IPS-18a (cell line): Measurements from ENCODE around the gene ITIH4.

Experiments used
- H3K27ac ChIP-seq: one replicate; pipeline ENCODE4 v1.5.1; 2013; ENCODE audit warnings: low read length
- H3K27me3 ChIP-seq: one replicate; pipeline ENCODE4 v1.6.1; 2013; ENCODE audit warnings: mild to moderate bottlenecking, low read length; ENCODE audit not compliant: control insufficient read depth, insufficient read depth
- H3K36me3 ChIP-seq: one replicate; pipeline ENCODE4 v1.6.1; 2013; ENCODE audit warnings: low read depth, low read length; ENCODE audit not compliant: control insufficient read depth
- H3K4me1 ChIP-seq: one replicate; pipeline ENCODE4 v1.6.1; 2013; ENCODE audit warnings: low read depth, low read length; ENCODE audit not compliant: control insufficient read depth
- H3K4me3 ChIP-seq: one replicate; pipeline ENCODE4 v1.5.1; 2013; ENCODE audit warnings: low read length
- H3K9ac ChIP-seq: one replicate; pipeline ENCODE4 v1.6.1; 2013; ENCODE audit warnings: mild to moderate bottlenecking, low read length, moderate library complexity
- H3K9me3 ChIP-seq: one replicate; pipeline ENCODE4 v1.6.1; 2013; ENCODE audit warnings: low read depth, low read length; ENCODE audit not compliant: control insufficient read depth

The ITIH4 gene

GRCh38 chr3:52787246-52787645, 43.2 kb downstream of the ITIH4 start:
- H3K9me3 ChIP-seq = no peaks in the 10 kb centered on the region
- no peak overlapping the region for H3K9ac ChIP-seq
- H3K4me3 ChIP-seq = no peak overlapping the region
- H3K36me3 ChIP-seq = no peaks in the 10 kb centered on the region
- peaks cover 2% of the 10 kb centered on the region for H3K4me1 ChIP-seq
- no peak overlapping the region for H3K27ac ChIP-seq
- no peaks in the 10 kb centered on the region for H3K27me3 ChIP-seq

GRCh38 chr3:52786330-52787215, 43.9 kb downstream of the ITIH4 start:
- no peak overlapping the region for H3K9ac ChIP-seq
- peaks cover 5% of the 10 kb centered on the region for H3K4me1 ChIP-seq
- no peaks in the 10 kb centered on the region for H3K36me3 ChIP-seq
- no peaks in the 10 kb centered on the region for H3K9me3 ChIP-seq
- H3K4me3 ChIP-seq = no peak overlapping the region
- no peak overlapping the region for H3K27ac ChIP-seq
- H3K27me3 ChIP-seq = no peaks in the 10 kb centered on the region

GRCh38 chr3:52784931-52785590, 45.4 kb downstream of the ITIH4 start:
- Histone ChIP-seq H3K4me1 (peaks cover 5% of the 10 kb centered on the region), H3K36me3 (no peaks in the 10 kb centered on the region), H3K9ac (no peak overlapping the region), H3K27me3 (no peaks in the 10 kb centered on the region), H3K9me3 (no peaks in the 10 kb centered on the region), H3K4me3 (no peak overlapping the region), H3K27ac (no peak overlapping the region)

DNA sequence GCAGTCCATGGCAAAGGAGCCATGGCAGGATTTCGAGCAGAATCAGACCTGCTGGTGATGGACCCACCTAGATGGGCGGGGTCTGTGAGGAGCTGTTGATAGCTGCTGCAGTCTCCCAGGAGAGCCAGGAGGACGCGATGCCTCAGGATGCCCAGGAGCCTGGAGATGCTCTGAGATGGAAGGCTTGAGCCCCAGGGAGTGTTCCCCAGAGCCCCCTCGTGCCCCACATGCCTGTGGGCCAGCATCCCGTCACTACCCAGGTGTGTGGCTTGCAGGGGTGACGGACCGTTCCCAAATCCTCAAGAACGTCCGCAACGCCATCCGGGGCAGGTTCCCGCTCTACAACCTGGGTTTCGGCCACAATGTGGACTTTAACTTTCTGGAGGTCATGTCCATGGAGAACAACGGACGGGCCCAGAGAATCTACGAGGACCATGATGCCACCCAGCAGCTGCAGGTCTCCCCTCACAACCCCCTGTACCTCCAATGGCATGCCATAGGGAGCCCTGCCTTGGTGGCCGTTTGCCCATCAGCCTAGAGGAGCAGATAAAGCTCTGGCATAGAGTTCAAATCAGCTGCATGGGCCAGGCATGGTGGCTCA, 46.4 kb downstream of the ITIH4 start:
- H3K27ac ChIP-seq = no peak overlapping the region
- peaks cover 5% of the 10 kb centered on the region for H3K4me1 ChIP-seq
- H3K36me3 ChIP-seq = no peaks in the 10 kb centered on the region
- H3K9ac ChIP-seq = no peak overlapping the region
- H3K27me3 ChIP-seq = no peaks in the 10 kb centered on the region
- H3K4me3 ChIP-seq = no peak overlapping the region
- no peaks in the 10 kb centered on the region for H3K9me3 ChIP-seq

DNA sequence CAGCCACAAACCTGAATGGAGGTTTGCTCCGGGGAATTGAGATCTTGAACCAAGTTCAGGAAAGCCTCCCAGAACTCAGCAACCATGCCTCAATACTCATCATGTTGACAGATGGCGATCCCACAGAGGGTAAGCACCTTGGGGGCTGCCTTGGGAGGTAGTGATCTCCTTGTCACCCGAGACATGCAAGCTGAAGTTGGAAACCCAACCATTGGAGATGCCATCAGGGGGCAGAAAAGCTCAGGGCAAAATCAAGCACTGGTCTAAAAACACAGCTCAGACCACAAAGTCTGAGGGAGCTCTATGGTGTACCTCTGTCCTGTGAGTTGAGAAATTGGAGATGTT, 47.3 kb downstream of the ITIH4 start:
- no peak overlapping the region for H3K9ac ChIP-seq
- H3K27ac ChIP-seq = no peak overlapping the region
- no peaks in the 10 kb centered on the region for H3K27me3 ChIP-seq
- H3K9me3 ChIP-seq = no peaks in the 10 kb centered on the region
- H3K36me3 ChIP-seq = no peaks in the 10 kb centered on the region
- H3K4me1 ChIP-seq = peaks cover 5% of the 10 kb centered on the region
- no peak overlapping the region for H3K4me3 ChIP-seq

DNA sequence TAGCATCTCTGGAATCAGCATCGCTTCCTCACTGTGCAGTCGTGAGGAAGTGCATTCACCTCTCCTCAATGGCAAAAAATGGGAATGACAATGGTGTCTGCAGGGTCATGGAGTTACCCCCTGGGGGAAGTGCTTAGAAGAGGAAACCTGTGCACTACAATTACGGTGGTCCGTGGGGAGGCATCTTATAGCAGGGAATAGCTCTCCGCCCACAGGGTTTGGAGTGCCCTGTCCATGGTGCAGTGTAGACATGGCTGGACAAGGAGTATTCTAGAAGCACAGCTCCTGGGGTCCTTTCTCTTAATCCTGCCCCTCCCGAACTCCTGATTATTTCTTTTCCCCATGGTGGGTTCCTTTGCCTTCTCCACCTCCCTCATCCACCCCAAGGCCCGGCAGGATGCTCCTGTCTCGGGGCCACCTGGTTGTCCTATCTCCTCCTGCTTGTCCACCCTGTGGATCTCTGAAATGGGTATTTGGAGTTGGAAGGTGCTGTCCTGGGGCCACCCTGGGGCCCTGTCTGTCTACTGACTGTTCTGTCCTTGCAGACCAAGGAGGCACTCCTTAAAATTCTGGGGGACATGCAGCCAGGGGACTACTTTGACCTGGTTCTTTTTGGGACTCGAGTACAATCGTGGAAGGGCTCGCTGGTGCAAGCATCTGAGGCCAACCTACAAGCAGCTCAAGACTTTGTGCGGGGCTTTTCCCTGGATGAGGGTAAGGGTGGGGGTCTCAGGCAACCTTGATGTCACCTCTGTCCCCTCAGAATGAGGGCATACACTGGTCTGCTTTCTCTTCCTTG, 47.9 kb downstream of the ITIH4 start:
- Histone ChIP-seq H3K4me3 (no peak overlapping the region), H3K36me3 (no peaks in the 10 kb centered on the region), H3K9ac (no peak overlapping the region), H3K27me3 (no peaks in the 10 kb centered on the region), H3K4me1 (peaks cover 5% of the 10 kb centered on the region), H3K27ac (no peak overlapping the region), H3K9me3 (no peaks in the 10 kb centered on the region)

DNA sequence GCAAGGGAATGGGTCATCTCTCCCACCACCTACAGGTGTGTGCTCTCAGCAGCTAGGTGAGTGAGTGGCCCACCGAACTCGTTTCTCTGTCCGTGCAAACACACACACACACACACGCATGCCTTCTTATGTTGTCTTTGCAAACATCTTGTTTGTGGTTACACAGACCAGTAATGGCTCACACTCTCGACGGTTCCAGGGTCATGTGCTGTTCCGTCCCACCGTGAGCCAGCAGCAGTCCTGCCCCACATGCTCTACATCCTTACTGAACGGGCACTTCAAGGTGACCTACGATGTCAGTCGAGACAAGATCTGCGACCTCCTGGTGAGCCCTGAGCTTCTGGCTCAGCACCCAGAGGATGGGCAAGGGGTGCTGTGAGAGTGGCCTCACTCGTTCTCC, 48.7 kb downstream of the ITIH4 start:
- Histone ChIP-seq H3K27me3 (no peaks in the 10 kb centered on the region), H3K9me3 (no peaks in the 10 kb centered on the region), H3K27ac (no peak overlapping the region), H3K9ac (no peak overlapping the region), H3K4me1 (peaks cover 5% of the 10 kb centered on the region), H3K4me3 (no peak overlapping the region), H3K36me3 (no peaks in the 10 kb centered on the region)

DNA sequence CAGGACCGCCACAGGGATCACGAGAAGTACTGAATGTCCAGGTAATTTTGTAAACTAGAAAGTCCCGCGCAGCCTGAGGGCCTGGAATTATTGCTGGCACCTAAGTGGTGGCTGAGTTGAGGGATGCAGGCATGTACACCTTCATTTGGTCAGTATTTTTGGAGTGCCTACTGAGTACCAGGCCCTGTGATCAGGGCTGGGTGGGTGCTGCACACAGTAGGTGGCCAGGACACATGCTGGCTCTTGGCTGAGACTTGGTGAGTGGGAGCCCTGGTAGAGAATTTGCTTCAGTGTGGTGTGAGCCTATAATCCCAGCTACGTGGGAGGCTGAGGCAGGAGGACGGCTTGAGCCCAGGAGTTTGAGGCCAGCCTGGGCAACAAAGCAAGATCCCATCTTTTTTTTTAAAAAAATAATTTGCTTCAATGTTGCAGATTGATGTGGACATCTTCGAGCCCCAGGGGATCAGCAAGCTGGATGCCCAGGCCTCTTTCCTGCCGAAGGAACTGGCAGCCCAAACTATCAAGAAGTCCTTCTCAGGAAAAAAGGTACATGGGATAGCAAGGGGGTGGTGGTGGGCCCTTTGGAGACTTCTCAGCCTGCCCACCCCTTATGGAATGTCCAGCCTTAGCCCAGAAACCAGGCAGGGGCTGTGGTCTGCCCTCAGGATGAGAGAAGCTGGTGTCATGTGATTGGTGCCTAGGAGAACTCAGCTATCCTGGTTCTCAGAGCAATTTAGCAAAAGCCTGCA, 50.5 kb downstream of the ITIH4 start:
- Histone ChIP-seq H3K9ac (no peak overlapping the region), H3K27me3 (no peaks in the 10 kb centered on the region), H3K36me3 (no peaks in the 10 kb centered on the region), H3K4me3 (no peak overlapping the region), H3K27ac (no peak overlapping the region), H3K9me3 (no peaks in the 10 kb centered on the region), H3K4me1 (peaks cover 5% of the 10 kb centered on the region)

DNA sequence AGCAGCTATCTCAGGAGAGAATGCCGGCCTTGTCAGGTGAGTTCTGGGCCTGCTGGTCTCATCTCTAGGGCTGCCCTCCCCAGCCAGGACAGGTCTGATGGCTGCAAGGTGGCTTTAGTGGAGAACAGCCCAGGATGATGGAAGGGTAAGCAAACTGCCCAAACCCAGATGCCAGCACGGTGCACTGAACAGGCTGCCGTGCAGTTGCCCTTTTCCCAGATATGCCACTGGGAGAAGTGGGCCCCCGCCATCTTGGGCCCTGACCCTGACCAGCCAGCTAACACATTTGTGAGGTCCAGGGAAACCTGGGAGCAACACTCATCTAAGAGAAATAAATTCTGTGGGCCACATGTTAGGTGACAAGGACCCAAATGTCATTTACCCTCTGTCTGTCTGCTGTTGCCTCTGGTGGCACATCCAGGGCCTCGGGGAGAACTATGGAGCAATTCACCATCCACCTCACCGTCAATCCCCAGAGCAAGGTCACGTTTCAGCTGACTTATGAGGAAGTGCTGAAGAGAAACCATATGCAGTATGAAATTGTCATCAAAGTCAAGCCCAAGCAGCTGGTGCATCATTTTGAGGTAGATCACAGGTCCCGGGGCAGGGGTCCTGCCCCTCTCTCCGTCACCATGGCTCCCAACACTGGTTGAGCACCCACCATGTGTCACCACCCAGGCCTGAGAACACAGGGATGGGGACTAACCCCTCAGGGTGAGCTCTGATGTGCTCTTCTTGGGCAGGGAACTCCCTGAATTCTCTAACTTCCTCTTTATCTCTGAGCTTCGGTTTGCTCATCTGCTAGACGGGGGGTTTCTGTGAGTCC, 51.2 kb downstream of the ITIH4 start:
- no peak overlapping the region for H3K27ac ChIP-seq
- no peaks in the 10 kb centered on the region for H3K27me3 ChIP-seq
- no peaks in the 10 kb centered on the region for H3K9me3 ChIP-seq
- no peak overlapping the region for H3K4me3 ChIP-seq
- peaks cover 5% of the 10 kb centered on the region for H3K4me1 ChIP-seq
- H3K9ac ChIP-seq = no peak overlapping the region
- no peaks in the 10 kb centered on the region for H3K36me3 ChIP-seq

DNA sequence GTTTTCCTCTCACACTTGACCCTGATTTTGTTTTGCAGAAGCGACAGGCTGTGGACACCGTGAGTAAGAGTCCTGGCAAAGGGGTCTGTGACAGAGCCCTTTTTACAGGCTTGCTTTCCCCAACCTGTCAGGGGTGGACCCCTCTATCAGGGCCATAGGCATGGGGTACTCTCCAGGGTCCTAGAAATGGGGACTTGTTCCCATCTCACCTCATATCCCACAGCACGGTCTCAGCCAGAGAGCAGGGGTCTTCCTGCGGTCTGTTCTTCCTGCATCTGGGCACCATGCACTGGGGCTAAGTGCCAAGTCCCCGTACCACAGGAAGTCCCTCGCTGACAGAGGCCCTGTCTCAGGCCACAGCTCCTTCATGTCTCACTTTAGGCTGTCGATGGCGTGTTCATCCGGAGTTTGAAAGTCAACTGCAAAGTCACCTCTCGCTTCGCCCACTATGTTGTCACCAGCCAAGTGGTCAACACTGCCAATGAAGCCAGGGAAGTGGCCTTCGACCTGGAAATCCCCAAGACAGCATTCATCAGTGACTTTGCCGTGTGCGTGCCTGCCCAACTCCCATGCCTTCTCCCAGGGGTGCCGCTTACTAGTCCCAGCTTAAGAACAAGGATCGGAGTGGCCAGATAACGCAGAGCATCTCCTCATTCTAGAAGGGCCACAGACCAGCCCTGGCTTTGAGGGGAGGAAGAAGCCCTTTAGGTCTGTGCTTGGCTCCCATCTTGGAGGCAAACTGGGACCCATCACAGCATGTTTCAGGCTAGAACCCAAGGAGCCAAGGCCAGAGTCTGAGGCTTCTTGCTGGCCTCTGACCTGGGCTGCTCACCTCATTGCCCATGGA, 52.3 kb downstream of the ITIH4 start:
- no peaks in the 10 kb centered on the region for H3K9me3 ChIP-seq
- H3K9ac ChIP-seq = no peak overlapping the region
- no peak overlapping the region for H3K4me3 ChIP-seq
- no peak overlapping the region for H3K27ac ChIP-seq
- H3K36me3 ChIP-seq = no peaks in the 10 kb centered on the region
- H3K4me1 ChIP-seq = peaks cover 5% of the 10 kb centered on the region
- H3K27me3 ChIP-seq = no peaks in the 10 kb centered on the region
